ENCODE results near the gene ARL4D. TPM values are rescaled to one million over a fixed set of nuclear protein-coding genes. Genes with fewer than 3 reads are reported as not detected.

The ARL4D gene
- total and polyA plus RNA-seq, 2 of the 8 experiments (the other 6 are each of a cell fraction or from before 2014, with no cell fraction given): 8.4 to 9.2 TPM

GRCh38 chr17:43367737-43368242 is 31.0 kb upstream of the ARL4D start (continued):
- no peak for TF ChIP-seq ZNF274 (IDR thresholded peaks at IDR 0.05; ENCODE audit: borderline replicate concordance, extremely low read depth, low read length)
- no peak for TF ChIP-seq FOSL1 (IDR thresholded peaks at IDR 0.05; ENCODE audit: insufficient read depth, low read depth, low read length)
- no peak for TF ChIP-seq SIX5 (IDR thresholded peaks at IDR 0.05; ENCODE audit: low read depth, low read length)
- no peak for TF ChIP-seq MAFK (IDR thresholded peaks at IDR 0.05; ENCODE audit: low read depth, low read length)
- TF ChIP-seq NANOG (IDR thresholded peaks at IDR 0.05; ENCODE audit: insufficient read depth, low read depth, low read length, poor library complexity, severe bottlenecking): no peak
- TF ChIP-seq ATF3 (IDR thresholded peaks at IDR 0.05; ENCODE audit: insufficient read depth, low read depth, low read length): no peak
- TF ChIP-seq HDAC6 (IDR thresholded peaks at IDR 0.05; ENCODE audit: low read depth, low read length): no peak
- TF ChIP-seq USF2 (IDR thresholded peaks at IDR 0.05; ENCODE audit: low read length): no peak
- no peak for TF ChIP-seq TEAD4 (IDR thresholded peaks at IDR 0.05; ENCODE audit: low read depth, low read length)
- TF ChIP-seq CREB1 (IDR thresholded peaks at IDR 0.05): no peak
- no peak for TF ChIP-seq KDM5A (IDR thresholded peaks at IDR 0.05; ENCODE audit: low read length)
- no peak; the same call in 1 of the 2 replicates for TF ChIP-seq CEBPB (IDR thresholded peaks at IDR 0.05; ENCODE audit: low read depth, low read length)
- TF ChIP-seq ATF2 (IDR thresholded peaks at IDR 0.05; ENCODE audit: low read length): peak; percentile 94
- no peak for TF ChIP-seq CBX5 (IDR thresholded peaks at IDR 0.05; ENCODE audit: low read depth, low read length)
- TF ChIP-seq CHD1 (IDR thresholded peaks at IDR 0.05; ENCODE audit: low read depth, low read length): no peak
- peak; percentile 92 for TF ChIP-seq JUND (IDR thresholded peaks at IDR 0.05; ENCODE audit: low read length)
- peak; percentile 100 for TF ChIP-seq TAF7 (optimal IDR thresholded peaks at IDR 0.05; ENCODE audit: borderline replicate concordance, low read depth, low read length)
- TF ChIP-seq SIRT6 (IDR thresholded peaks at IDR 0.05; ENCODE audit: low read length): no peak
- TF ChIP-seq NRF1 (IDR thresholded peaks at IDR 0.05; ENCODE audit: low read depth, low read length): peak; percentile 27
- no peak for TF ChIP-seq MAX (IDR thresholded peaks at IDR 0.05)
- peak; percentile 99 to 100 for TF ChIP-seq POLR2A (IDR thresholded peaks at IDR 0.05; ENCODE audit: control extremely low read depth in 1 of 2, low read depth in 2 of 2, low read length in 2 of 2)
- no peak for TF ChIP-seq KDM1A (IDR thresholded peaks at IDR 0.05; ENCODE audit: borderline replicate concordance, low read length)
- no peak for TF ChIP-seq JUN (IDR thresholded peaks at IDR 0.05; ENCODE audit: low read depth, low read length)
- no peak for TF ChIP-seq SP2 (IDR thresholded peaks at IDR 0.05; ENCODE audit: low read length)
